Posterior vena cava (tissue), 2 donors: ENCODE data around the gene TREX2. TPM values are rescaled to one million over a fixed set of nuclear protein-coding genes. Genes with fewer than 3 reads are reported as not detected.

Experiments
- DNase-seq: peaks from one replicate; pipeline ENCODE4 v3.0.0-alpha.2; 2020; ENCODE audit warnings: low spot score
- intact Hi-C, 2 donors: fragments of 100-400 bp; cut with DNase I; formaldehyde crosslinking; loops; one replicate each; pipeline versions ENCODE4 v1.14.1 to v1.14.2; 2022 to 2023
- long read RNA-seq, 2 donors: library from polyadenylated mRNA; unstranded; transcript quantifications; one replicate each; pipeline ENCODE4 v2.0.0, GENCODE V29; 2020 to 2021
- total RNA-seq, 2 donors: library from RNA; stranded (reverse); fragmentation: NEBNext Ultra II Directional; extraction: Animal tissue kit (Norgen Biotek cat#: 25700); gene quantifications; one replicate each; pipeline ENCODE4 v1.2.1, GENCODE V29; 2021
- donor health status: DM: yes; HTN: yes; CAD: no.
- donor health status: DM: yes; HTN: yes; CAD: no.

TREX2 gene
- total RNA-seq: 1 to 10 TPM in 1 of 2 donors, under 1 TPM in 1; 0.48 to 1.9 TPM
- long read RNA-seq, donor 1, partial matches to known transcripts: 3 of 5 reads
- long read RNA-seq, donor 1, other reads (novel, unspliced or antisense): 1 of 5 reads
- long read RNA-seq, donor 2, partial matches to known transcripts: 12 of 19 reads
- long read RNA-seq, donor 2, other reads (novel, unspliced or antisense): 7 of 19 reads

GRCh38 chrX:153445856-153446635 lies at the start of gene TREX2:
Gene TREX2, minus strand, starts transcription at chrX:153446056. Its CDS starts 626 bp downstream, at chrX:153445430.
- intact Hi-C loops: loop anchor here in 1 of 2 donors (10.0 kb wide), 1 partner anchor 411 kb away; no protein-coding TSS in a partner anchor

GRCh38 chrX:153495362-153495751 lies 49.5 kb upstream of the TREX2 start:
- intact Hi-C loops: loop anchor here in 1 of 2 donors (1.0 kb wide), 1 partner anchor 45 kb away; no protein-coding TSS in a partner anchor
- DNase-seq: no peak

More at GRCh38 chrX:153445856-153446635, at the start of gene TREX2:
- peak; percentile 64 for DNase-seq

GRCh38 chrX:153494541-153495361 lies 48.9 kb upstream of the TREX2 start, which contains the start of gene BGN:
Gene BGN, plus strand, starts transcription at chrX:153494980. Its CDS starts 9,652 bp downstream, at chrX:153504632.
- intact Hi-C loops: loop anchor here in 1 of 2 donors (1.0 kb wide), 1 partner anchor 46 kb away; no protein-coding TSS in a partner anchor
- DNase-seq: peak; percentile 92

GRCh38 chrX:153494061-153494460 lies 48.2 kb upstream of the TREX2 start:
- no peak for DNase-seq
- intact Hi-C loops: no loop called here

- intact Hi-C loops: no loop called here
- DNase-seq: no peak
These were observed 47.2 kb upstream of the TREX2 start for GRCh38 chrX:153493085-153493484.

- intact Hi-C loops: no loop called here
- DNase-seq: no peak
These were observed 46.7 kb upstream of the TREX2 start for GRCh38 chrX:153492543-153492942.

- intact Hi-C loops: no loop called here
- DNase-seq: no peak
These were observed 46.1 kb upstream of the TREX2 start for GRCh38 chrX:153491918-153492317.

- intact Hi-C loops: no loop called here
- no peak for DNase-seq
These were observed 45.6 kb upstream of the TREX2 start for GRCh38 chrX:153491351-153491914.

GRCh38 chrX:153490217-153490930 lies 44.5 kb upstream of the TREX2 start:
- DNase-seq: no peak
- intact Hi-C loops: no loop called here

GRCh38 chrX:153488231-153488914 lies 42.5 kb upstream of the TREX2 start:
- intact Hi-C loops: no loop called here
- no peak for DNase-seq

- intact Hi-C loops: no loop called here
- no peak for DNase-seq
These were observed 41.8 kb upstream of the TREX2 start for GRCh38 chrX:153487590-153488071.

- DNase-seq: no peak
- intact Hi-C loops: no loop called here
These were observed 40.3 kb upstream of the TREX2 start for GRCh38 chrX:153486171-153486570.

GRCh38 chrX:153485396-153486080 lies 39.7 kb upstream of the TREX2 start:
- intact Hi-C loops: no loop called here
- DNase-seq: no peak

GRCh38 chrX:153482376-153483015 lies 36.6 kb upstream of the TREX2 start:
- no peak for DNase-seq
- intact Hi-C loops: no loop called here

- no peak for DNase-seq
- intact Hi-C loops: no loop called here
These were observed 35.2 kb upstream of the TREX2 start for GRCh38 chrX:153481043-153481442.

- DNase-seq: no peak
- intact Hi-C loops: no loop called here
These were observed 32.9 kb upstream of the TREX2 start for GRCh38 chrX:153478746-153479145.

GRCh38 chrX:153477901-153478300 lies 32.0 kb upstream of the TREX2 start:
- intact Hi-C loops: no loop called here
- no peak for DNase-seq
